ENCODE measurements around the gene TBC1D2. TPM values are rescaled to one million over a fixed set of nuclear protein-coding genes. Genes with fewer than 3 reads are reported as not detected.

TBC1D2 gene
- total and polyA plus RNA-seq, 2 of the 13 experiments (the other 11 are each of a cell fraction or from before 2014, with no cell fraction given) = 2.0 to 2.8 TPM

DNA sequence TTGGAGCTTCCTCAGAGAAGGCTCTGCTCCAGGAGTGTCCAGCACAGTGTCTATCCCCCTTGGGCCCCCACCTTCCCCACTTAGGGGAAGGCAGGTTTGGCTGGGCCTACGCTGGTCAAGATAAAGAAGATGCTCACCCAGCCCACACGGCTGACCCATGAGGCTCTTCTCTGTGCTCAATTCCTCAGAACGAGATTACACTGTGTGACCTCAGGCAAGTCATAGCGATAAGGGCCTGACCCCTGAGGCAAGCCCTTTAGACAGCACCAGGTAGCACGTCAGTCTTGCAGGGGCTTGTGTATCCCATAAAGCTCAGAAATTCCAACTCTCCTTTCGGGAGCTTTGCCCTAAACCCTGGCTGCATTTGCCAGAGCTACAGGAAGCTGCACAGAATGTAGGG, 95.7 kb downstream of the TBC1D2 start:
- ChIA-PET CTCF (ENCODE audit: low intra/inter-chr PET ratio, low total read pairs) (no interaction called here), POLR2A (interaction anchor here (1.9 kb wide), 1 partner anchor 31 kb away, joined by 7 read pairs; no protein-coding TSS in a partner anchor)
- Histone ChIP-seq H3K27ac (ENCODE audit: extremely low read length, insufficient read depth, low read length) (no peak overlapping the region), H2AFZ (ENCODE audit: low read length) (no peak overlapping the region), H3K27me3 (ENCODE audit: control insufficient read depth in 1 of 2, insufficient read depth in 2 of 2, low read length in 2 of 2) (no peaks in the 10 kb centered on the region), H3K4me3 (replicated peaks in 1 of 3; ENCODE audit: insufficient read depth in 1 of 3, low read depth in 2 of 3, low read length in 3 of 3) (no peak overlapping the region), H3K36me3 (replicated peaks in 1 of 2; ENCODE audit: control insufficient read depth in 1 of 2, insufficient read depth in 2 of 2, low read length in 2 of 2) (peaks cover 5 to 15% of the 10 kb centered on the region in 2 experiments; a peak in 3 of 5 replicates), H3K4me2 (ENCODE audit: low read depth, low read length) (no peak overlapping the region), H4K20me1 (ENCODE audit: insufficient read depth, low read length) (no peaks in the 10 kb centered on the region), H3K9ac (ENCODE audit: insufficient read depth, low read depth, low read length) (no peak overlapping the region), H3K79me2 (ENCODE audit: insufficient read depth, low read length) (peaks cover 9% of the 10 kb centered on the region), H3K4me1 (ENCODE audit: insufficient read depth, low read length) (peaks cover 57% of the 10 kb centered on the region), H3K9me3 (ENCODE audit: low read length) (no peaks in the 10 kb centered on the region)
- ATAC-seq = no peak
- intact Hi-C loops (cut with micrococcal nuclease; ENCODE audit: unreplicated experiment) = loop anchor here (10.0 kb wide), 1 partner anchor 45 kb away; the partner anchor contains the start of gene TRIM14
- no peak for TF ChIP-seq ZNF550 (CRISPR knock-in tag; IDR thresholded peaks at IDR 0.05; ENCODE audit: borderline replicate concordance)
- no peak for TF ChIP-seq PRMT3 (CRISPR knock-in tag; IDR thresholded peaks at IDR 0.05; ENCODE audit: borderline replicate concordance, low read depth)
- TF ChIP-seq GZF1 (CRISPR knock-in tag; IDR thresholded peaks at IDR 0.05) = no peak
- TF ChIP-seq, protein P1, sequence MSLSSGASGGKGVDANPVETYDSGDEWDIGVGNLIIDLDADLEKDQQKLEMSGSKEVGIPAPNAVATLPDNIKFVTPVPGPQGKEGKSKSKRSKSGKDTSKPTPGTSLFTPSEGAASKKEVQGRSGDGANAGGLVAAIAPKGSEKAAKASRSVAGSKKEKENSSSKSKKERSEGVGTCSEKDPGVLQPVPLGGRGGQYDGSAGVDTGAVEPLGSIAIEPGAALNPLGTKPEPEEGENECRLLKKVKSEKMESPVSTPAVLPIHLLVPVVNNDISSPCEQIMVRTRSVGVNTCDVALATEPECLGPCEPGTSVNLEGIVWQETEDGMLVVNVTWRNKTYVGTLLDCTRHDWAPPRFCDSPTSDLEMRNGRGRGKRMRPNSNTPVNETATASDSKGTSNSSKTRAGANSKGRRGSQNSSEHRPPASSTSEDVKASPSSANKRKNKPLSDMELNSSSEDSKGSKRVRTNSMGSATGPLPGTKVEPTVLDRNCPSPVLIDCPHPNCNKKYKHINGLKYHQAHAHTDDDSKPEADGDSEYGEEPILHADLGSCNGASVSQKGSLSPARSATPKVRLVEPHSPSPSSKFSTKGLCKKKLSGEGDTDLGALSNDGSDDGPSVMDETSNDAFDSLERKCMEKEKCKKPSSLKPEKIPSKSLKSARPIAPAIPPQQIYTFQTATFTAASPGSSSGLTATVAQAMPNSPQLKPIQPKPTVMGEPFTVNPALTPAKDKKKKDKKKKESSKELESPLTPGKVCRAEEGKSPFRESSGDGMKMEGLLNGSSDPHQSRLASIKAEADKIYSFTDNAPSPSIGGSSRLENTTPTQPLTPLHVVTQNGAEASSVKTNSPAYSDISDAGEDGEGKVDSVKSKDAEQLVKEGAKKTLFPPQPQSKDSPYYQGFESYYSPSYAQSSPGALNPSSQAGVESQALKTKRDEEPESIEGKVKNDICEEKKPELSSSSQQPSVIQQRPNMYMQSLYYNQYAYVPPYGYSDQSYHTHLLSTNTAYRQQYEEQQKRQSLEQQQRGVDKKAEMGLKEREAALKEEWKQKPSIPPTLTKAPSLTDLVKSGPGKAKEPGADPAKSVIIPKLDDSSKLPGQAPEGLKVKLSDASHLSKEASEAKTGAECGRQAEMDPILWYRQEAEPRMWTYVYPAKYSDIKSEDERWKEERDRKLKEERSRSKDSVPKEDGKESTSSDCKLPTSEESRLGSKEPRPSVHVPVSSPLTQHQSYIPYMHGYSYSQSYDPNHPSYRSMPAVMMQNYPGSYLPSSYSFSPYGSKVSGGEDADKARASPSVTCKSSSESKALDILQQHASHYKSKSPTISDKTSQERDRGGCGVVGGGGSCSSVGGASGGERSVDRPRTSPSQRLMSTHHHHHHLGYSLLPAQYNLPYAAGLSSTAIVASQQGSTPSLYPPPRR (CRISPR knock-in tag; IDR thresholded peaks at IDR 0.05; ENCODE audit: borderline replicate concordance) = no peak
- TF ChIP-seq MAFG (CRISPR knock-in tag; IDR thresholded peaks at IDR 0.05) = no peak
- no peak for TF ChIP-seq NBN (conservative IDR thresholded peaks at IDR 0.05)
- no peak for TF ChIP-seq ZSCAN25 (CRISPR knock-in tag; IDR thresholded peaks at IDR 0.05)
- TF ChIP-seq, protein P2, sequence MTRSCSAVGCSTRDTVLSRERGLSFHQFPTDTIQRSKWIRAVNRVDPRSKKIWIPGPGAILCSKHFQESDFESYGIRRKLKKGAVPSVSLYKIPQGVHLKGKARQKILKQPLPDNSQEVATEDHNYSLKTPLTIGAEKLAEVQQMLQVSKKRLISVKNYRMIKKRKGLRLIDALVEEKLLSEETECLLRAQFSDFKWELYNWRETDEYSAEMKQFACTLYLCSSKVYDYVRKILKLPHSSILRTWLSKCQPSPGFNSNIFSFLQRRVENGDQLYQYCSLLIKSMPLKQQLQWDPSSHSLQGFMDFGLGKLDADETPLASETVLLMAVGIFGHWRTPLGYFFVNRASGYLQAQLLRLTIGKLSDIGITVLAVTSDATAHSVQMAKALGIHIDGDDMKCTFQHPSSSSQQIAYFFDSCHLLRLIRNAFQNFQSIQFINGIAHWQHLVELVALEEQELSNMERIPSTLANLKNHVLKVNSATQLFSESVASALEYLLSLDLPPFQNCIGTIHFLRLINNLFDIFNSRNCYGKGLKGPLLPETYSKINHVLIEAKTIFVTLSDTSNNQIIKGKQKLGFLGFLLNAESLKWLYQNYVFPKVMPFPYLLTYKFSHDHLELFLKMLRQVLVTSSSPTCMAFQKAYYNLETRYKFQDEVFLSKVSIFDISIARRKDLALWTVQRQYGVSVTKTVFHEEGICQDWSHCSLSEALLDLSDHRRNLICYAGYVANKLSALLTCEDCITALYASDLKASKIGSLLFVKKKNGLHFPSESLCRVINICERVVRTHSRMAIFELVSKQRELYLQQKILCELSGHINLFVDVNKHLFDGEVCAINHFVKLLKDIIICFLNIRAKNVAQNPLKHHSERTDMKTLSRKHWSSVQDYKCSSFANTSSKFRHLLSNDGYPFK (CRISPR knock-in tag; IDR thresholded peaks at IDR 0.05; ENCODE audit: borderline replicate concordance) = no peak
- TF ChIP-seq FOXM1 (CRISPR knock-in tag; IDR thresholded peaks at IDR 0.05) = no peak
- TF ChIP-seq RBFOX2 (IDR thresholded peaks at IDR 0.05; ENCODE audit: low read depth, low read length) = no peak
- no peak for TF ChIP-seq ZNF761 (CRISPR knock-in tag; conservative IDR thresholded peaks at IDR 0.05)
- TF ChIP-seq ZFP41 (CRISPR knock-in tag; IDR thresholded peaks at IDR 0.05; ENCODE audit: borderline replicate concordance) = no peak
- TF ChIP-seq ZNF263 (CRISPR knock-in tag; IDR thresholded peaks at IDR 0.05) = no peak
- TF ChIP-seq ZNF510 (CRISPR knock-in tag; IDR thresholded peaks at IDR 0.05; ENCODE audit: low read depth) = no peak
- TF ChIP-seq RNF2 (conservative IDR thresholded peaks at IDR 0.05; ENCODE audit: low read depth) = no peak
- no peak for TF ChIP-seq REL (CRISPR knock-in tag; conservative IDR thresholded peaks at IDR 0.05)
- no peak for DNase-seq (ENCODE audit: low spot score)
- 98% methylated on average over 4 of the region's 6 CpGs for WGBS (ENCODE audit: low lambda C conversion rate)
- no TSS peak for BruUV-seq (replicated peaks)
- in situ Hi-C loops (cut with HindIII; ENCODE audit: extremely low pct_ligation_motif_present, low pct_unique_long_range_greater_than_20kb) = no loop called here
- no peak for FAIRE-seq

Data from HepG2 (cell line).